ENCODE data around the gene EPHB1.

DNA sequence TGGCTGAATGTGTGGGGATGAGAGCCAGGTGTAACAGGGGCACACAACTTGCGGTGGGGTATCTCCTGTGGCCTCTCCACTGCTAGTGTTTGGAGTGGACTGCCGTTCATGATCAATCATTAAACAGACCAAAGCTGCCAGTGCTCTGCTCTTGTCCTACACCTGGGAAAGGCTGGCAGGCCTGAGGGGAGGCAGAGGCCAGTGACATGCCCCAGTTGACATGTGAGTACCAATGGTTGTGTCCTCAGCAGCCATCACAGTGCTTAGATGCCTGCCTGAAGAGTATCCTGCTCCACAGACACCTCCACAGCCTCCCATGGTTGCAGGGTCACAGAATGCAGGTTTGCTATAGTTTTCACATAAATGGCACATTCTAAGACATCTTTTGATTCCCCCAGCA, 348.4 kb downstream of the EPHB1 start:
- TF ChIP-seq, protein P1, sequence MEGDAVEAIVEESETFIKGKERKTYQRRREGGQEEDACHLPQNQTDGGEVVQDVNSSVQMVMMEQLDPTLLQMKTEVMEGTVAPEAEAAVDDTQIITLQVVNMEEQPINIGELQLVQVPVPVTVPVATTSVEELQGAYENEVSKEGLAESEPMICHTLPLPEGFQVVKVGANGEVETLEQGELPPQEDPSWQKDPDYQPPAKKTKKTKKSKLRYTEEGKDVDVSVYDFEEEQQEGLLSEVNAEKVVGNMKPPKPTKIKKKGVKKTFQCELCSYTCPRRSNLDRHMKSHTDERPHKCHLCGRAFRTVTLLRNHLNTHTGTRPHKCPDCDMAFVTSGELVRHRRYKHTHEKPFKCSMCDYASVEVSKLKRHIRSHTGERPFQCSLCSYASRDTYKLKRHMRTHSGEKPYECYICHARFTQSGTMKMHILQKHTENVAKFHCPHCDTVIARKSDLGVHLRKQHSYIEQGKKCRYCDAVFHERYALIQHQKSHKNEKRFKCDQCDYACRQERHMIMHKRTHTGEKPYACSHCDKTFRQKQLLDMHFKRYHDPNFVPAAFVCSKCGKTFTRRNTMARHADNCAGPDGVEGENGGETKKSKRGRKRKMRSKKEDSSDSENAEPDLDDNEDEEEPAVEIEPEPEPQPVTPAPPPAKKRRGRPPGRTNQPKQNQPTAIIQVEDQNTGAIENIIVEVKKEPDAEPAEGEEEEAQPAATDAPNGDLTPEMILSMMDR (IDR thresholded peaks at IDR 0.05): no peak
- no peak for TF ChIP-seq POLR2A (IDR thresholded peaks at IDR 0.05)
- no peak for TF ChIP-seq EP300 (IDR thresholded peaks at IDR 0.05; ENCODE audit: low read depth)

Measured in transverse colon (tissue), 3 donors.